Ishikawa (cell line): ENCODE results near the gene MTFP1.

Source experiments
- CEBPB ChIP-seq: IDR thresholded peaks from 2 replicates; pipeline ENCODE4 v1.6.1; 2012
- EGR1 ChIP-seq: IDR thresholded peaks from 2 replicates; pipeline ENCODE4 v1.6.1; 2012
- EP300 ChIP-seq: IDR thresholded peaks from 2 replicates; pipeline ENCODE4 v1.6.1; 2012; ENCODE audit warnings: borderline replicate concordance
- MAX ChIP-seq: IDR thresholded peaks from 2 replicates; pipeline ENCODE4 v1.6.1; 2012
- RAD21 ChIP-seq: IDR thresholded peaks from 2 replicates; pipeline ENCODE4 v1.6.1; 2012; ENCODE audit warnings: low read depth
- TEAD4 ChIP-seq: IDR thresholded peaks from 2 replicates; pipeline ENCODE4 v1.6.1; 2012
- YY1 ChIP-seq: IDR thresholded peaks from 2 replicates; pipeline ENCODE4 v1.6.1; 2012; ENCODE audit warnings: low read depth
- TF ChIP-seq, protein P1 (sequence below): IDR thresholded peaks from 2 replicates; pipeline ENCODE4 v1.6.1; 2012; ENCODE audit warnings: low read depth, mild to moderate bottlenecking

- TF ChIP-seq EP300 = no peak
- no peak for TF ChIP-seq RAD21
- no peak for TF ChIP-seq CEBPB
- TF ChIP-seq EGR1 = no peak
- TF ChIP-seq YY1 = no peak
- TF ChIP-seq TEAD4 = no peak
- TF ChIP-seq, protein P1, sequence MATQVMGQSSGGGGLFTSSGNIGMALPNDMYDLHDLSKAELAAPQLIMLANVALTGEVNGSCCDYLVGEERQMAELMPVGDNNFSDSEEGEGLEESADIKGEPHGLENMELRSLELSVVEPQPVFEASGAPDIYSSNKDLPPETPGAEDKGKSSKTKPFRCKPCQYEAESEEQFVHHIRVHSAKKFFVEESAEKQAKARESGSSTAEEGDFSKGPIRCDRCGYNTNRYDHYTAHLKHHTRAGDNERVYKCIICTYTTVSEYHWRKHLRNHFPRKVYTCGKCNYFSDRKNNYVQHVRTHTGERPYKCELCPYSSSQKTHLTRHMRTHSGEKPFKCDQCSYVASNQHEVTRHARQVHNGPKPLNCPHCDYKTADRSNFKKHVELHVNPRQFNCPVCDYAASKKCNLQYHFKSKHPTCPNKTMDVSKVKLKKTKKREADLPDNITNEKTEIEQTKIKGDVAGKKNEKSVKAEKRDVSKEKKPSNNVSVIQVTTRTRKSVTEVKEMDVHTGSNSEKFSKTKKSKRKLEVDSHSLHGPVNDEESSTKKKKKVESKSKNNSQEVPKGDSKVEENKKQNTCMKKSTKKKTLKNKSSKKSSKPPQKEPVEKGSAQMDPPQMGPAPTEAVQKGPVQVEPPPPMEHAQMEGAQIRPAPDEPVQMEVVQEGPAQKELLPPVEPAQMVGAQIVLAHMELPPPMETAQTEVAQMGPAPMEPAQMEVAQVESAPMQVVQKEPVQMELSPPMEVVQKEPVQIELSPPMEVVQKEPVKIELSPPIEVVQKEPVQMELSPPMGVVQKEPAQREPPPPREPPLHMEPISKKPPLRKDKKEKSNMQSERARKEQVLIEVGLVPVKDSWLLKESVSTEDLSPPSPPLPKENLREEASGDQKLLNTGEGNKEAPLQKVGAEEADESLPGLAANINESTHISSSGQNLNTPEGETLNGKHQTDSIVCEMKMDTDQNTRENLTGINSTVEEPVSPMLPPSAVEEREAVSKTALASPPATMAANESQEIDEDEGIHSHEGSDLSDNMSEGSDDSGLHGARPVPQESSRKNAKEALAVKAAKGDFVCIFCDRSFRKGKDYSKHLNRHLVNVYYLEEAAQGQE = no peak
- TF ChIP-seq MAX = no peak
These were observed 12.6 kb upstream of the MTFP1 start for GRCh38 chr22:30413001-30413400.
